Measurements from ENCODE around the gene OGFOD1. TPM values are rescaled to one million over a fixed set of nuclear protein-coding genes. Genes with fewer than 3 reads are reported as not detected.

Gene OGFOD1
- total and polyA plus RNA-seq, 10 donors: 6.9 to 34.7 (median 23.9) TPM

- WGBS, 5 donors: 92 to 97% (median 95%) methylated on average over 7 of the region's 7 CpGs
- TF ChIP-seq POLR2AphosphoS5 (IDR thresholded peaks at IDR 0.05) (no peak), POLR2A (IDR thresholded peaks at IDR 0.05) (no peak), CTCF (IDR thresholded peaks at IDR 0.05 in 8 of 11, conservative IDR thresholded peaks at IDR 0.05 in 3 of 11) (no peak)
- no peak overlapping the region for H3K4me3 ChIP-seq
- no peaks in the 10 kb centered on the region for H3K27me3 ChIP-seq (replicated peaks in 1 of 7)
- H3K4me1 ChIP-seq: no peaks in the 10 kb centered on the region
- H3K9me3 ChIP-seq: no peaks in the 10 kb centered on the region
- no peak for DNase-seq
- intact Hi-C loops (cut with DNase I; ENCODE audit: low total_unique reads): no loop called here
- H3K36me3 ChIP-seq: peaks cover 0 to 100% (median 93%) of the 10 kb centered on the region in 6 donors
- no peak overlapping the region for H3K27ac ChIP-seq
These were observed 18.4 kb downstream of the OGFOD1 start for GRCh38 chr16:56469748-56470147.

DNA sequence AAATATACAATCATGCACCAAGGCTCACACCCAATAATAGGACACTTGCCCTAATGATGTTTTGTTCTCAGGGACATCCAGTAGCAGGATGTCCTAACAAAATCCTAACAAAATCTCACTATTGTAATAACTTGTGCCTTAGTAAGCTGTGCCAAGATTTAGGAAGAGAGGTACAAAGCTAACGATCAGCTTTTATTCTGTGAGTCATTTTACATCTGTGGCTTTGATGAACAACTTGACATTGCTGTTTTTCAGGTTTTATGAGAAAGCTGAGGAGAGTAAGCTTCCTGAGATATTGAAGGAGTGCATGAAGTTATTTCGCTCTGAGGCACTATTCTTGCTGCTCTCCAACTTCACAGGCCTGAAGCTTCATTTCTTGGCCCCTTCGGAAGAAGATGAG is 18.9 kb downstream of the OGFOD1 start:
- Histone ChIP-seq H3K27me3 (replicated peaks in 1 of 7) (no peaks in the 10 kb centered on the region), H3K4me1 (no peaks in the 10 kb centered on the region), H3K36me3 (peaks cover 0 to 100% (median 95%) of the 10 kb centered on the region in 6 donors), H3K27ac (no peak overlapping the region), H3K4me3 (no peak overlapping the region), H3K9me3 (no peaks in the 10 kb centered on the region)
- TF ChIP-seq CTCF (IDR thresholded peaks at IDR 0.05 in 8 of 11, conservative IDR thresholded peaks at IDR 0.05 in 3 of 11): no peak
- no peak for TF ChIP-seq POLR2AphosphoS5 (IDR thresholded peaks at IDR 0.05)
- TF ChIP-seq POLR2A (IDR thresholded peaks at IDR 0.05): no peak
- 94 to 98% (median 97%) methylated on average over 3 of the region's 3 CpGs for WGBS, 5 donors
- DNase-seq: no peak
- intact Hi-C loops (cut with DNase I; ENCODE audit: low total_unique reads): no loop called here

GRCh38 chr16:56470666-56471065 is 19.3 kb downstream of the OGFOD1 start:
- WGBS, 5 donors: 92 to 97% (median 94%) methylated on average over 1 of the region's 1 CpG
- Histone ChIP-seq H3K27me3 (replicated peaks in 1 of 7) (no peaks in the 10 kb centered on the region), H3K4me1 (no peaks in the 10 kb centered on the region)

GRCh38 chr16:56475201-56475600 is 23.8 kb downstream of the OGFOD1 start:
- H3K4me1 ChIP-seq: no peaks in the 10 kb centered on the region
- TF ChIP-seq POLR2A (IDR thresholded peaks at IDR 0.05): no peak
- no peaks in the 10 kb centered on the region for H3K9me3 ChIP-seq
- no peak for DNase-seq
- 89 to 97% (median 95%) methylated on average over 2 of the region's 2 CpGs for WGBS, 5 donors
- intact Hi-C loops (cut with DNase I; ENCODE audit: low total_unique reads): no loop called here
- no peak overlapping the region for H3K4me3 ChIP-seq
- H3K36me3 ChIP-seq: peaks cover 0 to 100% (median 87%) of the 10 kb centered on the region in 6 donors
- H3K27me3 ChIP-seq (replicated peaks in 1 of 7): no peaks in the 10 kb centered on the region
- H3K27ac ChIP-seq: no peak overlapping the region

More at GRCh38 chr16:56470666-56471065, 19.3 kb downstream of the OGFOD1 start:
- Histone ChIP-seq H3K36me3 (peaks cover 0 to 100% (median 96%) of the 10 kb centered on the region in 6 donors), H3K9me3 (no peaks in the 10 kb centered on the region), H3K4me3 (no peak overlapping the region), H3K27ac (no peak overlapping the region)
- TF ChIP-seq POLR2A (IDR thresholded peaks at IDR 0.05) (no peak), CTCF (IDR thresholded peaks at IDR 0.05 in 8 of 11, conservative IDR thresholded peaks at IDR 0.05 in 3 of 11) (no peak), POLR2AphosphoS5 (IDR thresholded peaks at IDR 0.05) (no peak)
- intact Hi-C loops (cut with DNase I; ENCODE audit: low total_unique reads): no loop called here
- no peak for DNase-seq

All from spleen (tissue), 11 donors.